ENCODE data around the gene POC1B. TPM values are rescaled to one million over a fixed set of nuclear protein-coding genes. Genes with fewer than 3 reads are reported as not detected.
A peak's percentile ranks its signal among the peaks of the same experiment; 100 is the strongest.

The POC1B gene
- total RNA-seq, 4 donors from 2014 or later: 7.3 to 8.9 (median 7.8) TPM

- Histone ChIP-seq H3K36me3 (no peaks in the 10 kb centered on the region), H3K27ac (no peak overlapping the region), H3K4me3 (peak overlapping the region in 1 of 4 donors; percentile 13), H3K9me3 (no peaks in the 10 kb centered on the region), H3K4me1 (peaks cover 7 to 29% of the 10 kb centered on the region in 2 donors), H3K27me3 (no peaks in the 10 kb centered on the region)
- in situ Hi-C loops (cut with MboI; ENCODE audit: low sequenced_read_pairs in 4 of 4): loop anchor here (10.0 to 25.0 kb wide), 5 partner anchors 562 to 1419 kb away; partner anchors contain the start of gene CCER1 (in 2 of the 4)
- TF ChIP-seq, protein P1, sequence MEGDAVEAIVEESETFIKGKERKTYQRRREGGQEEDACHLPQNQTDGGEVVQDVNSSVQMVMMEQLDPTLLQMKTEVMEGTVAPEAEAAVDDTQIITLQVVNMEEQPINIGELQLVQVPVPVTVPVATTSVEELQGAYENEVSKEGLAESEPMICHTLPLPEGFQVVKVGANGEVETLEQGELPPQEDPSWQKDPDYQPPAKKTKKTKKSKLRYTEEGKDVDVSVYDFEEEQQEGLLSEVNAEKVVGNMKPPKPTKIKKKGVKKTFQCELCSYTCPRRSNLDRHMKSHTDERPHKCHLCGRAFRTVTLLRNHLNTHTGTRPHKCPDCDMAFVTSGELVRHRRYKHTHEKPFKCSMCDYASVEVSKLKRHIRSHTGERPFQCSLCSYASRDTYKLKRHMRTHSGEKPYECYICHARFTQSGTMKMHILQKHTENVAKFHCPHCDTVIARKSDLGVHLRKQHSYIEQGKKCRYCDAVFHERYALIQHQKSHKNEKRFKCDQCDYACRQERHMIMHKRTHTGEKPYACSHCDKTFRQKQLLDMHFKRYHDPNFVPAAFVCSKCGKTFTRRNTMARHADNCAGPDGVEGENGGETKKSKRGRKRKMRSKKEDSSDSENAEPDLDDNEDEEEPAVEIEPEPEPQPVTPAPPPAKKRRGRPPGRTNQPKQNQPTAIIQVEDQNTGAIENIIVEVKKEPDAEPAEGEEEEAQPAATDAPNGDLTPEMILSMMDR (IDR thresholded peaks at IDR 0.05 in 4 of 5, conservative IDR thresholded peaks at IDR 0.05 in 1 of 5): peak; percentile 59 to 86 (median 67)
- no peak for TF ChIP-seq POLR2A (IDR thresholded peaks at IDR 0.05)
- DNase-seq (peak; percentile 26 to 45), ATAC-seq (peak; percentile 61 to 80)
- intact Hi-C loops (cut with DNase I; ENCODE audit: low total_unique reads): loop anchor here (5.0 to 10.0 kb wide), 3 partner anchors 709 to 1414 kb away; partner anchors contain the start of gene CCER1
Observed at GRCh38 chr12:89542912-89543592, 17.2 kb upstream of the POC1B start.

DNA sequence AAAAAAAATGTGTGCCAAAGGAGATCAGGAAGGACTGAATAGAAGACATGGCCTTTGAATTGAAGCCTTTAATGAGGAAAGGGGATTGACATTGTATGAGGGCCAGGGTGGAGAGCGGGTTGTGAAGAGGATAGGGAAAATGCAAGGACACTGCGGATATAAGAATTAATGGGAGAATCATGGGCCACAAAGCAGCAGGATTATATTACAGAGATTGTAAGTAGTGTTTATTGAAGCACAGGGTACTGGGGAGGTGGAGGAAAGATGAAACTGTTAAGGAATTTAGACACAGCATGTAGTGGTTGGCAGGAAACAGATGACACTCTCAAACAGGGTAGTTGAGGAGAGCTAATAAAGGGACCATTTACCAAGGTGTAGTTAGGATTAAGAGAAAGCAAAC, 16.4 kb upstream of the POC1B start:
- peaks cover 7 to 29% of the 10 kb centered on the region in 2 donors for H3K4me1 ChIP-seq
- in situ Hi-C loops (cut with MboI; ENCODE audit: low sequenced_read_pairs in 4 of 4): loop anchor here (10.0 to 25.0 kb wide), 5 partner anchors 563 to 1420 kb away; partner anchors contain the start of gene CCER1 (in 2 of the 4)
- no peaks in the 10 kb centered on the region for H3K27me3 ChIP-seq
- no peaks in the 10 kb centered on the region for H3K36me3 ChIP-seq
- H3K4me3 ChIP-seq: no peak overlapping the region
- DNase-seq (no peak), ATAC-seq (no peak)
- TF ChIP-seq POLR2A (IDR thresholded peaks at IDR 0.05): no peak
- TF ChIP-seq, protein P1 (IDR thresholded peaks at IDR 0.05 in 4 of 5, conservative IDR thresholded peaks at IDR 0.05 in 1 of 5): no peak
- intact Hi-C loops (cut with DNase I; ENCODE audit: low total_unique reads): loop anchor here (5.0 to 10.0 kb wide), 3 partner anchors 710 to 1415 kb away; partner anchors contain the start of gene CCER1
- no peaks in the 10 kb centered on the region for H3K9me3 ChIP-seq
- no peak overlapping the region for H3K27ac ChIP-seq

- Histone ChIP-seq H3K27me3 (no peaks in the 10 kb centered on the region), H3K4me3 (no peak overlapping the region), H3K4me1 (peaks cover 7 to 28% of the 10 kb centered on the region in 2 donors), H3K36me3 (no peaks in the 10 kb centered on the region), H3K27ac (no peak overlapping the region), H3K9me3 (no peaks in the 10 kb centered on the region)
- in situ Hi-C loops (cut with MboI; ENCODE audit: low sequenced_read_pairs in 4 of 4) (loop anchor here (10.0 to 25.0 kb wide), 5 partner anchors 564 to 1422 kb away; partner anchors contain the start of gene CCER1 (in 2 of the 4)), intact Hi-C loops (cut with DNase I; ENCODE audit: low total_unique reads) (loop anchor here (5.0 to 10.0 kb wide), 3 partner anchors 712 to 1417 kb away; partner anchors contain the start of gene CCER1)
- TF ChIP-seq, protein P1 (IDR thresholded peaks at IDR 0.05 in 4 of 5, conservative IDR thresholded peaks at IDR 0.05 in 1 of 5): no peak
- no peak for TF ChIP-seq POLR2A (IDR thresholded peaks at IDR 0.05)
- ATAC-seq (no peak), DNase-seq (no peak)
Observed at GRCh38 chr12:89540586-89540985, 14.7 kb upstream of the POC1B start.

DNA sequence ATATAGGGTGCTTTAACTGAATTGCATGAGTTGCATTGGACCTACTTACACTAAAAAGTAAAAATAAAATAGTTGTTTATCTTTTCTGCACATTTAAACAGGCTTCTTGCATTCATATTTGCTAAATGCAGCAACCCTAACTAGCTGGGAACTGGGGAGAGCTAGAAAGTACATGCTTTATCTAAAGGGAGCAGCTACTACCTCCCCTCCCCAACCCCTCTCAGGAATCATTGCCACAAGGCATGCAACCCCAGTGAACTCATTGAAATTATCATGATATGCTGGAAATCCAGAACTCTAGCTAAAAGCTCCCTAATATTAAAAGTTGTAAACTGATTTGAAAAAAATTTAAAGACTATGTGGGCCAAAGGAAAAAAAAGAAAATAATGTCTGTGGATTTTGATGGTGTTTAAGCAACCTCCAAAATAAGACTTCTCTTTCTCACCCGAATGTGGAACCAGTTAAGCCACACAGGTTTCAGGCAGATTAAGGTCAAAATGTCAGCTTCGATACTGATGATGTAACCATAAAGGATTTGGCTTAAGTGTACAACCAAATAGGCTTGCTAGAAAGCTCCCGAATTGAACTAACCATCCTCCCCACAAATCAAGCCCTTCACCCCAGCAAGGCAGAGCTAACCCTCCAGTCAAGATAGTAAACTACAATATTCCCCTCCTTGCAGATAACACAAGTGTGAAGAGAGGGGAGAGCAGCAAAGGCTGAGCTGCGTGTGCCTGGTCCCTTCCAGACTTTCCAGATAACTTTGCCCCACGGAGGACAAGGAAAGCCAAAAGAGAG, 13.8 kb upstream of the POC1B start:
- no peaks in the 10 kb centered on the region for H3K36me3 ChIP-seq
- no peaks in the 10 kb centered on the region for H3K27me3 ChIP-seq
- intact Hi-C loops (cut with DNase I; ENCODE audit: low total_unique reads): loop anchor here (5.0 to 10.0 kb wide), 3 partner anchors 713 to 1418 kb away; partner anchors contain the start of gene CCER1
- H3K4me1 ChIP-seq: peaks cover 7 to 19% of the 10 kb centered on the region in 2 donors
- no peak overlapping the region for H3K4me3 ChIP-seq
- TF ChIP-seq POLR2A (IDR thresholded peaks at IDR 0.05): no peak
- TF ChIP-seq, protein P1 (IDR thresholded peaks at IDR 0.05 in 4 of 5, conservative IDR thresholded peaks at IDR 0.05 in 1 of 5): no peak
- no peak overlapping the region for H3K27ac ChIP-seq
- DNase-seq: no peak
- in situ Hi-C loops (cut with MboI; ENCODE audit: low sequenced_read_pairs in 4 of 4): loop anchor here (10.0 to 25.0 kb wide), 5 partner anchors 565 to 1423 kb away; partner anchors contain the start of gene CCER1 (in 2 of the 4)
- ATAC-seq: no peak
- no peaks in the 10 kb centered on the region for H3K9me3 ChIP-seq
